Endodermal cell (in vitro differentiated cells): ENCODE data around the gene HEATR9. TPM values are rescaled to one million over a fixed set of nuclear protein-coding genes. Genes with fewer than 3 reads are reported as not detected.

Experiments used
- DNase-seq: peaks from one replicate; pipeline ENCODE4 v3.0.0-alpha.2; 2017
- H3K27ac ChIP-seq: 2 replicates; pipeline ENCODE4 v1.5.1; 2013; ENCODE audit warnings: mild to moderate bottlenecking, low read depth, low read length, moderate library complexity
- H3K27me3 ChIP-seq: 2 replicates; pipeline ENCODE4 v1.6.1; 2013; ENCODE audit warnings: mild to moderate bottlenecking, low read length, moderate library complexity; ENCODE audit not compliant: insufficient read depth, control insufficient read depth, poor library complexity, severe bottlenecking
- H3K36me3 ChIP-seq: 2 replicates; pipeline ENCODE4 v1.7.0; 2013; ENCODE audit warnings: mild to moderate bottlenecking, low read length, moderate library complexity; ENCODE audit not compliant: control insufficient read depth, insufficient read depth
- H3K4me1 ChIP-seq: one replicate; pipeline ENCODE4 v1.7.0; 2013; ENCODE audit warnings: low read length; ENCODE audit not compliant: control insufficient read depth, insufficient read depth
- H3K4me3 ChIP-seq: 2 replicates; pipeline ENCODE4 v1.5.1; 2013; ENCODE audit warnings: mild to moderate bottlenecking, low read length, moderate library complexity
- H3K9ac ChIP-seq: 2 replicates; pipeline ENCODE4 v1.6.1; 2013; ENCODE audit warnings: mild to moderate bottlenecking, low read length, moderate library complexity; ENCODE audit not compliant: poor library complexity, severe bottlenecking; ENCODE audit errors: extremely low read depth
- H3K9me3 ChIP-seq: 2 replicates; pipeline ENCODE4 v1.6.1; 2013; ENCODE audit warnings: mild to moderate bottlenecking, low read length, moderate library complexity; ENCODE audit not compliant: control insufficient read depth
- H3K27ac Mint-ChIP-seq: 2 replicates; pipeline ENCODE4 v1.8.0; 2020; ENCODE audit warnings: mixed read lengths
- H3K27me3 Mint-ChIP-seq: 2 replicates; pipeline ENCODE4 v1.8.0; 2021; ENCODE audit warnings: mild to moderate bottlenecking, mixed read lengths; ENCODE audit not compliant: insufficient read depth
- H3K36me3 Mint-ChIP-seq: 2 replicates; pipeline ENCODE4 v1.8.0; 2020; ENCODE audit warnings: low read depth, mixed read lengths
- H3K4me1 Mint-ChIP-seq: 2 replicates; pipeline ENCODE4 v1.8.0; 2020; ENCODE audit warnings: mixed read lengths
- H3K4me3 Mint-ChIP-seq: 2 replicates; pipeline ENCODE4 v1.8.0; 2020; ENCODE audit warnings: mild to moderate bottlenecking, moderate library complexity, mixed read lengths
- H3K9me3 Mint-ChIP-seq: 2 replicates; pipeline ENCODE4 v1.8.0; 2020; ENCODE audit warnings: mild to moderate bottlenecking, mixed read lengths
- WGBS, 2 experiments: methylation state at CpG; one replicate each; pipeline versions ENCODE4 v1.1.5 to v1.1.7; 2013; ENCODE audit warnings: missing lambda C conversion rate in 2 of 2, mixed read lengths in 1 of 2; ENCODE audit not compliant: insufficient coverage in 1 of 2, insufficient read length in 1 of 2; 5-methylcytosine and 5-hydroxymethylcytosine counted together
- total RNA-seq, 2 donors: library from RNA; stranded (reverse); fragmentation: NEBNext Ultra II Directional in 1 of 2; extraction: Animal tissue kit (Norgen Biotek cat#: 25700) in 1 of 2; gene quantifications; 2 replicates in 1 of 2; 3 replicates in 1 of 2; pipeline ENCODE4 v1.2.1, GENCODE V29; 2021
- TF ChIP-seq, protein P1 (sequence below): fragments of 200-600 bp; sonication (generic); conservative IDR thresholded peaks from 2 replicates; pipeline ENCODE4 v1.5.0; 2021; ENCODE audit warnings: antibody characterized with exemption, mild to moderate bottlenecking

HEATR9 gene
- total RNA-seq, 2 donors from 2014 or later: not detected

GRCh38 chr17:35867574-35867973 is 1.1 kb downstream of the HEATR9 start:
- no peak for DNase-seq
- Histone ChIP-seq H3K9me3 (no peaks in the 10 kb centered on the region), H3K36me3 (no peaks in the 10 kb centered on the region), H3K27ac (no peak overlapping the region), H3K9ac (no peak overlapping the region), H3K4me1 (no peaks in the 10 kb centered on the region), H3K27me3 (no peaks in the 10 kb centered on the region), H3K4me3 (no peak overlapping the region)
- Mint-ChIP-seq H3K27me3 (no peaks in the 10 kb centered on the region), H3K4me3 (no peak overlapping the region), H3K4me1 (peaks cover 6% of the 10 kb centered on the region), H3K36me3 (no peaks in the 10 kb centered on the region), H3K27ac (no peak overlapping the region), H3K9me3 (no peaks in the 10 kb centered on the region)
- WGBS, 2 experiments: 92 to 100% methylated on average over 1 to 3 of the region's 3 CpGs
- TF ChIP-seq, protein P1, sequence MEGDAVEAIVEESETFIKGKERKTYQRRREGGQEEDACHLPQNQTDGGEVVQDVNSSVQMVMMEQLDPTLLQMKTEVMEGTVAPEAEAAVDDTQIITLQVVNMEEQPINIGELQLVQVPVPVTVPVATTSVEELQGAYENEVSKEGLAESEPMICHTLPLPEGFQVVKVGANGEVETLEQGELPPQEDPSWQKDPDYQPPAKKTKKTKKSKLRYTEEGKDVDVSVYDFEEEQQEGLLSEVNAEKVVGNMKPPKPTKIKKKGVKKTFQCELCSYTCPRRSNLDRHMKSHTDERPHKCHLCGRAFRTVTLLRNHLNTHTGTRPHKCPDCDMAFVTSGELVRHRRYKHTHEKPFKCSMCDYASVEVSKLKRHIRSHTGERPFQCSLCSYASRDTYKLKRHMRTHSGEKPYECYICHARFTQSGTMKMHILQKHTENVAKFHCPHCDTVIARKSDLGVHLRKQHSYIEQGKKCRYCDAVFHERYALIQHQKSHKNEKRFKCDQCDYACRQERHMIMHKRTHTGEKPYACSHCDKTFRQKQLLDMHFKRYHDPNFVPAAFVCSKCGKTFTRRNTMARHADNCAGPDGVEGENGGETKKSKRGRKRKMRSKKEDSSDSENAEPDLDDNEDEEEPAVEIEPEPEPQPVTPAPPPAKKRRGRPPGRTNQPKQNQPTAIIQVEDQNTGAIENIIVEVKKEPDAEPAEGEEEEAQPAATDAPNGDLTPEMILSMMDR: no peak

GRCh38 chr17:35866341-35866950 is 2.2 kb downstream of the HEATR9 start:
- Histone ChIP-seq H3K9me3 (no peaks in the 10 kb centered on the region), H3K4me3 (no peak overlapping the region), H3K27ac (no peak overlapping the region), H3K36me3 (no peaks in the 10 kb centered on the region), H3K4me1 (no peaks in the 10 kb centered on the region), H3K9ac (no peak overlapping the region), H3K27me3 (no peaks in the 10 kb centered on the region)
- H3K9me3 Mint-ChIP-seq: no peaks in the 10 kb centered on the region
- DNase-seq: no peak
- no peak overlapping the region for H3K4me3 Mint-ChIP-seq
- 100% methylated on average over 1 of the region's 1 CpG; no CpG with 5 or more reads in 1 of the 2 experiments for WGBS, 2 experiments
- H3K27me3 Mint-ChIP-seq: no peaks in the 10 kb centered on the region
- no peak overlapping the region for H3K27ac Mint-ChIP-seq
- peaks cover 6% of the 10 kb centered on the region for H3K4me1 Mint-ChIP-seq
- TF ChIP-seq, protein P1: no peak
- no peaks in the 10 kb centered on the region for H3K36me3 Mint-ChIP-seq

DNA sequence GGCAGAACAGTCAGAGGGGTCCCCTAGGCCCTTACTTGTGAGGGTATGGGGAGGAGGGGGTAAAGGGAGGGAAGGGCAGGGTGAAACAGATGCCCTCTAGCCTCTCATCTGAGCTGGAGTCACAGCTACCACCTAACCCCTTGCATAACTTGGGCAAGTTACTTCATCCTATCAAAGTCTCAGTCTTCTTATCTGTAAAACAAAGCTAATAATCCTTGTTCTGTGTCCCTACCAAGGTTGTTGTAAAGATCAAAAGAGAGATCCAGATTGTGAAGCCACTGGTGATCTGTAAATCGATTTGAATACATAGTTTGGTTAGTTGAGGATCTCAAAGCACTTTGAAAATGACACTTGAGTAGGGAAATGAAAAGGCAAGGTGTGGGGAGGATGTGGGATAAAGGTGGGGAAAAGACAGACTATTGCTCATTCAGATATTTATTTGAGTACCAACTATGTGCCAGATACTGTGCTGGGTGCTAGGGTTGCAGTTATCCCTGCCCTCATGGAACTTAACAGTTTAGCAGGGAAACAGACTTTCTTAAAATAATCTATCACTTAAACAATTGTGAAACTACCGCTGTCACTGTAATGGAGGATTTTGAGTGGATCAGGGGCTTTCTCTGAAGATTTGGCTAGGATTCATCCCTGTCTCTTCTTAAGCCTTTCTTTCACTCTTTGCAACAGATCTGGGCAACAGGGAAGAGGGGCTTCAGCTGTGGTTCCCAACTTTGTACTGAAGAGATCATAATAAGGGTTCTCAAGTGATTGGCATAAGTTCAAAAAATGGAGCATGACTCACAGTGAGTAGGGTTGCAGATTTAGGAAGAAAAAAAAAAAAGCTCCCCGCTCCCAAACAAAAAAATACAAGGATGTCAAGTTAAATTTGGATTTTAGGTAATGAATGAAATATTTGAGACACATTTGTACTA is 3.0 kb downstream of the HEATR9 start:
- TF ChIP-seq, protein P1: no peak
- 79 to 100% methylated on average over 1 to 3 of the region's 3 CpGs for WGBS, 2 experiments
- Histone ChIP-seq H3K4me1 (no peaks in the 10 kb centered on the region), H3K9ac (no peak overlapping the region), H3K4me3 (no peak overlapping the region), H3K36me3 (no peaks in the 10 kb centered on the region), H3K27me3 (no peaks in the 10 kb centered on the region), H3K27ac (no peak overlapping the region), H3K9me3 (no peaks in the 10 kb centered on the region)
- H3K4me3 Mint-ChIP-seq: no peak overlapping the region
- no peaks in the 10 kb centered on the region for H3K36me3 Mint-ChIP-seq
- no peak for DNase-seq
- H3K27ac Mint-ChIP-seq: no peak overlapping the region
- H3K4me1 Mint-ChIP-seq: peaks cover 6% of the 10 kb centered on the region
- no peaks in the 10 kb centered on the region for H3K9me3 Mint-ChIP-seq
- no peaks in the 10 kb centered on the region for H3K27me3 Mint-ChIP-seq
